Measurements from ENCODE around the gene ADAMTS13.

The ADAMTS13 gene

GRCh38 chr9:133470427-133470924 lies 48.3 kb downstream of the ADAMTS13 start:
- in situ Hi-C loops (cut with MboI; ENCODE audit: low sequenced_read_pairs), result no loop called here

GRCh38 chr9:133470988-133471387 lies 48.8 kb downstream of the ADAMTS13 start:
- in situ Hi-C loops (cut with MboI; ENCODE audit: low sequenced_read_pairs), result no loop called here

- in situ Hi-C loops (cut with MboI; ENCODE audit: low sequenced_read_pairs), result no loop called here
These were observed 49.5 kb downstream of the ADAMTS13 start for GRCh38 chr9:133471551-133472276.

- in situ Hi-C loops (cut with MboI; ENCODE audit: low sequenced_read_pairs), result no loop called here
These were observed 50.1 kb downstream of the ADAMTS13 start for GRCh38 chr9:133472277-133472645.

- in situ Hi-C loops (cut with MboI; ENCODE audit: low sequenced_read_pairs), result no loop called here
These were observed 50.7 kb downstream of the ADAMTS13 start for GRCh38 chr9:133472753-133473378.

GRCh38 chr9:133473743-133474142 lies 51.6 kb downstream of the ADAMTS13 start:
- in situ Hi-C loops (cut with MboI; ENCODE audit: low sequenced_read_pairs), result no loop called here

- in situ Hi-C loops (cut with MboI; ENCODE audit: low sequenced_read_pairs), result no loop called here
These were observed 52.0 kb downstream of the ADAMTS13 start for GRCh38 chr9:133474215-133474614.

- in situ Hi-C loops (cut with MboI; ENCODE audit: low sequenced_read_pairs), result no loop called here
These were observed 52.7 kb downstream of the ADAMTS13 start for GRCh38 chr9:133474853-133475252.

GRCh38 chr9:133475292-133476012 lies 53.3 kb downstream of the ADAMTS13 start:
- in situ Hi-C loops (cut with MboI; ENCODE audit: low sequenced_read_pairs), result no loop called here

GRCh38 chr9:133476036-133476931 lies 54.1 kb downstream of the ADAMTS13 start:
- in situ Hi-C loops (cut with MboI; ENCODE audit: low sequenced_read_pairs), result no loop called here

GRCh38 chr9:133476941-133477340 lies 54.8 kb downstream of the ADAMTS13 start:
- in situ Hi-C loops (cut with MboI; ENCODE audit: low sequenced_read_pairs), result no loop called here

GRCh38 chr9:133477461-133477860 lies 55.3 kb downstream of the ADAMTS13 start:
- in situ Hi-C loops (cut with MboI; ENCODE audit: low sequenced_read_pairs), result no loop called here

GRCh38 chr9:133477992-133478850 lies 56.1 kb downstream of the ADAMTS13 start:
- in situ Hi-C loops (cut with MboI; ENCODE audit: low sequenced_read_pairs), result no loop called here

GRCh38 chr9:133478851-133479711 lies 56.9 kb downstream of the ADAMTS13 start, which contains the start of gene SLC2A6:
Gene SLC2A6, minus strand, starts transcription at chr9:133479099. Its CDS starts 40 bp downstream, at chr9:133479059.
- in situ Hi-C loops (cut with MboI; ENCODE audit: low sequenced_read_pairs), result no loop called here

GRCh38 chr9:133483611-133484010 lies 61.4 kb downstream of the ADAMTS13 start:
- in situ Hi-C loops (cut with MboI; ENCODE audit: low sequenced_read_pairs), result loop anchor here (10.0 kb wide), 1 partner anchor 299 kb away; no protein-coding TSS in a partner anchor

GRCh38 chr9:133484671-133485437 lies 62.7 kb downstream of the ADAMTS13 start:
- in situ Hi-C loops (cut with MboI; ENCODE audit: low sequenced_read_pairs), result loop anchor here (10.0 kb wide), 1 partner anchor 300 kb away; no protein-coding TSS in a partner anchor

GRCh38 chr9:133485531-133486260 lies 63.5 kb downstream of the ADAMTS13 start:
- in situ Hi-C loops (cut with MboI; ENCODE audit: low sequenced_read_pairs), result loop anchor here (10.0 kb wide), 1 partner anchor 301 kb away; no protein-coding TSS in a partner anchor

Measured in HL-60/S4 (cell line).